Measurements from ENCODE around the gene ABHD17B. TPM values are rescaled to one million over a fixed set of nuclear protein-coding genes. Genes with fewer than 3 reads are reported as not detected.

The ABHD17B gene
- total and polyA plus RNA-seq, 10 of the 15 experiments (the other 5 are each of a cell fraction or from before 2014, with no cell fraction given) = 3.5 to 21.4 (median 16.6) TPM

DNA sequence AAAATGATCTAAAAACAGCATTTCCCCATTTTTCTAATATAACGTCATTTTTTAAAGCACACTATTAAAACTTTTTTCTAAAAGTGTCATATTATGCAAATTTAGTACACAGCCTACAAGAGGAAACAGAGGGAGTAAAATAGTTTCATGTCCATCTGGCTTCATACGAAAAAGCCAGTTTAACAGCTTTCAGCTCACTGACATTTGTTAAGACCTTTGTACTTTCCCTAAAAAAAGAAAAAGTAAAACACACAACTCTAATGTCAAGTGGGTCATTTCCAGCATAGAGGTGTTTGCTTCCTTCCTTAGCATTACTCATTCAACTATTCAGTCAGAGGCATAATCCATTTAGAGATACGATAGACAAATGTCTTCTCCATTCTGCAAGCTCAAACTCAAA is 49.4 kb downstream of the ABHD17B start (continued):
- TF ChIP-seq, protein P1, sequence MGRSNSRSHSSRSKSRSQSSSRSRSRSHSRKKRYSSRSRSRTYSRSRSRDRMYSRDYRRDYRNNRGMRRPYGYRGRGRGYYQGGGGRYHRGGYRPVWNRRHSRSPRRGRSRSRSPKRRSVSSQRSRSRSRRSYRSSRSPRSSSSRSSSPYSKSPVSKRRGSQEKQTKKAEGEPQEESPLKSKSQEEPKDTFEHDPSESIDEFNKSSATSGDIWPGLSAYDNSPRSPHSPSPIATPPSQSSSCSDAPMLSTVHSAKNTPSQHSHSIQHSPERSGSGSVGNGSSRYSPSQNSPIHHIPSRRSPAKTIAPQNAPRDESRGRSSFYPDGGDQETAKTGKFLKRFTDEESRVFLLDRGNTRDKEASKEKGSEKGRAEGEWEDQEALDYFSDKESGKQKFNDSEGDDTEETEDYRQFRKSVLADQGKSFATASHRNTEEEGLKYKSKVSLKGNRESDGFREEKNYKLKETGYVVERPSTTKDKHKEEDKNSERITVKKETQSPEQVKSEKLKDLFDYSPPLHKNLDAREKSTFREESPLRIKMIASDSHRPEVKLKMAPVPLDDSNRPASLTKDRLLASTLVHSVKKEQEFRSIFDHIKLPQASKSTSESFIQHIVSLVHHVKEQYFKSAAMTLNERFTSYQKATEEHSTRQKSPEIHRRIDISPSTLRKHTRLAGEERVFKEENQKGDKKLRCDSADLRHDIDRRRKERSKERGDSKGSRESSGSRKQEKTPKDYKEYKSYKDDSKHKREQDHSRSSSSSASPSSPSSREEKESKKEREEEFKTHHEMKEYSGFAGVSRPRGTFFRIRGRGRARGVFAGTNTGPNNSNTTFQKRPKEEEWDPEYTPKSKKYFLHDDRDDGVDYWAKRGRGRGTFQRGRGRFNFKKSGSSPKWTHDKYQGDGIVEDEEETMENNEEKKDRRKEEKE (IDR thresholded peaks at IDR 0.05) = no peak
- TF ChIP-seq, protein P2, sequence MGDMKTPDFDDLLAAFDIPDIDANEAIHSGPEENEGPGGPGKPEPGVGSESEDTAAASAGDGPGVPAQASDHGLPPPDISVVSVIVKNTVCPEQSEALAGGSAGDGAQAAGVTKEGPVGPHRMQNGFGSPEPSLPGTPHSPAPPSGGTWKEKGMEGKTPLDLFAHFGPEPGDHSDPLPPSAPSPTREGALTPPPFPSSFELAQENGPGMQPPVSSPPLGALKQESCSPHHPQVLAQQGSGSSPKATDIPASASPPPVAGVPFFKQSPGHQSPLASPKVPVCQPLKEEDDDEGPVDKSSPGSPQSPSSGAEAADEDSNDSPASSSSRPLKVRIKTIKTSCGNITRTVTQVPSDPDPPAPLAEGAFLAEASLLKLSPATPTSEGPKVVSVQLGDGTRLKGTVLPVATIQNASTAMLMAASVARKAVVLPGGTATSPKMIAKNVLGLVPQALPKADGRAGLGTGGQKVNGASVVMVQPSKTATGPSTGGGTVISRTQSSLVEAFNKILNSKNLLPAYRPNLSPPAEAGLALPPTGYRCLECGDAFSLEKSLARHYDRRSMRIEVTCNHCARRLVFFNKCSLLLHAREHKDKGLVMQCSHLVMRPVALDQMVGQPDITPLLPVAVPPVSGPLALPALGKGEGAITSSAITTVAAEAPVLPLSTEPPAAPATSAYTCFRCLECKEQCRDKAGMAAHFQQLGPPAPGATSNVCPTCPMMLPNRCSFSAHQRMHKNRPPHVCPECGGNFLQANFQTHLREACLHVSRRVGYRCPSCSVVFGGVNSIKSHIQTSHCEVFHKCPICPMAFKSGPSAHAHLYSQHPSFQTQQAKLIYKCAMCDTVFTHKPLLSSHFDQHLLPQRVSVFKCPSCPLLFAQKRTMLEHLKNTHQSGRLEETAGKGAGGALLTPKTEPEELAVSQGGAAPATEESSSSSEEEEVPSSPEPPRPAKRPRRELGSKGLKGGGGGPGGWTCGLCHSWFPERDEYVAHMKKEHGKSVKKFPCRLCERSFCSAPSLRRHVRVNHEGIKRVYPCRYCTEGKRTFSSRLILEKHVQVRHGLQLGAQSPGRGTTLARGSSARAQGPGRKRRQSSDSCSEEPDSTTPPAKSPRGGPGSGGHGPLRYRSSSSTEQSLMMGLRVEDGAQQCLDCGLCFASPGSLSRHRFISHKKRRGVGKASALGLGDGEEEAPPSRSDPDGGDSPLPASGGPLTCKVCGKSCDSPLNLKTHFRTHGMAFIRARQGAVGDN (IDR thresholded peaks at IDR 0.05) = no peak

DNA sequence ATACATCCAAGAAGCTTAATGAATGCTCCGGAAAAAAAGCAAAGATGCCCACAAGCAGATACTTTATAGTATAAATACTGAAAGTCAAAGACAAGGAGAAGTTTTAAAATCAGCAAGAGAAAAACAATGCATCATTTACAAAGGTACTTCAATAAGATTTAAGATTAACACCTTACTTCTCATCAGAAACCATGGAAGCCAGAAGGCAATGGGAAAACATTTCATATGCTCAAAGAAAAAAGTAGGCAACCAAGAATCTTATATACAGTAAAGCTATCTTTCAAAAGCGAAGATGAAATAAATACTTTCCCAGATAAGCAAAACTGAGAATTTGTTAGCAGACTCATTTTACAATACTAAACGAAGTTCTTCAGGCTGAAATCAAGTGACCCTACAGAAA is 51.1 kb downstream of the ABHD17B start:
- BruUV-seq (replicated peaks) = no TSS peak
- Histone ChIP-seq H4K20me1 (ENCODE audit: control insufficient read depth, insufficient read depth) (no peaks in the 10 kb centered on the region), H3K4me1 (ENCODE audit: control insufficient read depth, insufficient read depth, low read length) (no peaks in the 10 kb centered on the region; the same call in 1 of the 2 replicates), H3K79me2 (ENCODE audit: control insufficient read depth, insufficient read depth, low read length) (no peaks in the 10 kb centered on the region), H3K4me2 (ENCODE audit: control insufficient read depth, insufficient read depth) (no peak overlapping the region), H3K27me3 (replicated peaks in 1 of 2; ENCODE audit: control insufficient read depth in 2 of 2, insufficient read depth in 2 of 2, low read length in 1 of 2) (no peaks in the 10 kb centered on the region), H3K9me3 (replicated peaks; ENCODE audit: control insufficient read depth, insufficient read depth, low read length) (peaks cover 18% of the 10 kb centered on the region), H3K4me3 (no peak overlapping the region), H2AFZ (ENCODE audit: control insufficient read depth, low read depth, low read length) (no peak overlapping the region), H3K27ac (ENCODE audit: control insufficient read depth, insufficient read depth) (no peak overlapping the region), H3K9ac (ENCODE audit: control insufficient read depth, insufficient read depth, low read length) (no peak overlapping the region), H3K36me3 (ENCODE audit: control insufficient read depth in 2 of 2, insufficient read depth in 2 of 2, low read length in 1 of 2) (peaks cover 0 to 4% of the 10 kb centered on the region in 2 experiments; a peak in 1 of 4 replicates)
- DNase-seq (ENCODE audit: low read depth, low spot score) = no peak
- POLR2A ChIA-PET = no interaction called here
- CTCF ChIA-PET = interaction anchor here (0.9 kb wide), 1 partner anchor 28 kb away, joined by 3 read pairs; no protein-coding TSS in a partner anchor
- WGBS (ENCODE audit: insufficient coverage, insufficient replicate concordance, low lambda C conversion rate, missing lambda C conversion rate) = 95% methylated on average over 3 of the region's 3 CpGs
- in situ Hi-C loops (cut with MboI) (no loop called here), intact Hi-C loops (cut with micrococcal nuclease; ENCODE audit: unreplicated experiment) (no loop called here)
- SMC1A ChIA-PET (ENCODE audit: uncharacterized antibody, unreplicated experiment) = interaction anchor here (1.0 to 1.9 kb wide), 3 partner anchors 8 to 97 kb away, joined by 3 to 5 read pairs (median 3); no protein-coding TSS in a partner anchor
- TF ChIP-seq KLF5 (IDR thresholded peaks at IDR 0.05; ENCODE audit: partially characterized antibody) (peak; percentile 61), TBL1XR1 (IDR thresholded peaks at IDR 0.05; ENCODE audit: low read depth, low read length) (no peak), EZH2 (IDR thresholded peaks at IDR 0.05; ENCODE audit: borderline replicate concordance, control insufficient read depth, low read depth, low read length) (no peak), CBX5 (IDR thresholded peaks at IDR 0.05; ENCODE audit: low read depth) (peak; percentile 99)
- TF ChIP-seq, protein P3, sequence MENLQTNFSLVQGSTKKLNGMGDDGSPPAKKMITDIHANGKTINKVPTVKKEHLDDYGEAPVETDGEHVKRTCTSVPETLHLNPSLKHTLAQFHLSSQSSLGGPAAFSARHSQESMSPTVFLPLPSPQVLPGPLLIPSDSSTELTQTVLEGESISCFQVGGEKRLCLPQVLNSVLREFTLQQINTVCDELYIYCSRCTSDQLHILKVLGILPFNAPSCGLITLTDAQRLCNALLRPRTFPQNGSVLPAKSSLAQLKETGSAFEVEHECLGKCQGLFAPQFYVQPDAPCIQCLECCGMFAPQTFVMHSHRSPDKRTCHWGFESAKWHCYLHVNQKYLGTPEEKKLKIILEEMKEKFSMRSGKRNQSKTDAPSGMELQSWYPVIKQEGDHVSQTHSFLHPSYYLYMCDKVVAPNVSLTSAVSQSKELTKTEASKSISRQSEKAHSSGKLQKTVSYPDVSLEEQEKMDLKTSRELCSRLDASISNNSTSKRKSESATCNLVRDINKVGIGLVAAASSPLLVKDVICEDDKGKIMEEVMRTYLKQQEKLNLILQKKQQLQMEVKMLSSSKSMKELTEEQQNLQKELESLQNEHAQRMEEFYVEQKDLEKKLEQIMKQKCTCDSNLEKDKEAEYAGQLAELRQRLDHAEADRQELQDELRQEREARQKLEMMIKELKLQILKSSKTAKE (IDR thresholded peaks at IDR 0.05; ENCODE audit: low read depth, poor library complexity, severe bottlenecking) = peak; percentile 68
- TF ChIP-seq, protein P4, sequence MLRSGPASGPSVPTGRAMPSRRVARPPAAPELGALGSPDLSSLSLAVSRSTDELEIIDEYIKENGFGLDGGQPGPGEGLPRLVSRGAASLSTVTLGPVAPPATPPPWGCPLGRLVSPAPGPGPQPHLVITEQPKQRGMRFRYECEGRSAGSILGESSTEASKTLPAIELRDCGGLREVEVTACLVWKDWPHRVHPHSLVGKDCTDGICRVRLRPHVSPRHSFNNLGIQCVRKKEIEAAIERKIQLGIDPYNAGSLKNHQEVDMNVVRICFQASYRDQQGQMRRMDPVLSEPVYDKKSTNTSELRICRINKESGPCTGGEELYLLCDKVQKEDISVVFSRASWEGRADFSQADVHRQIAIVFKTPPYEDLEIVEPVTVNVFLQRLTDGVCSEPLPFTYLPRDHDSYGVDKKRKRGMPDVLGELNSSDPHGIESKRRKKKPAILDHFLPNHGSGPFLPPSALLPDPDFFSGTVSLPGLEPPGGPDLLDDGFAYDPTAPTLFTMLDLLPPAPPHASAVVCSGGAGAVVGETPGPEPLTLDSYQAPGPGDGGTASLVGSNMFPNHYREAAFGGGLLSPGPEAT (IDR thresholded peaks at IDR 0.05; ENCODE audit: low read depth) = 0 out of 2 replicates have a peak, but pooled peaks have one; percentile 44
- ATAC-seq = no peak
- RAD21 ChIA-PET (ENCODE audit: unreplicated experiment) = no interaction called here
- FAIRE-seq = no peak
